Nephron progenitor cell (in vitro differentiated cells): ENCODE results near the gene TMEM141.

Experiments used
- DNase-seq: peaks from one replicate; pipeline ENCODE4 v3.0.0; 2021
- H3K27ac Mint-ChIP-seq: 2 replicates; pipeline ENCODE4 v1.8.0; 2021; ENCODE audit warnings: mild to moderate bottlenecking, moderate library complexity, mixed read lengths
- H3K27me3 Mint-ChIP-seq: 2 replicates; pipeline ENCODE4 v1.8.0; 2021; ENCODE audit warnings: mild to moderate bottlenecking, low read depth, mixed read lengths; ENCODE audit not compliant: poor library complexity
- H3K36me3 Mint-ChIP-seq: 2 replicates; pipeline ENCODE4 v1.8.0; 2021; ENCODE audit warnings: low read depth, mixed read lengths
- H3K4me1 Mint-ChIP-seq: 2 replicates; pipeline ENCODE4 v1.8.0; 2021; ENCODE audit warnings: mixed read lengths
- H3K4me3 Mint-ChIP-seq: 2 replicates; pipeline ENCODE4 v1.8.0; 2021; ENCODE audit warnings: mild to moderate bottlenecking, moderate library complexity, mixed read lengths
- H3K9me3 Mint-ChIP-seq: 2 replicates; pipeline ENCODE4 v1.8.0; 2021; ENCODE audit warnings: mild to moderate bottlenecking, moderate library complexity, mixed read lengths
- TF ChIP-seq, protein P1 (sequence below): fragments of 200-600 bp; sonication (generic); IDR thresholded peaks from 2 replicates; pipeline ENCODE4 v1.5.0; 2021; ENCODE audit warnings: antibody characterized with exemption

The TMEM141 gene

DNA sequence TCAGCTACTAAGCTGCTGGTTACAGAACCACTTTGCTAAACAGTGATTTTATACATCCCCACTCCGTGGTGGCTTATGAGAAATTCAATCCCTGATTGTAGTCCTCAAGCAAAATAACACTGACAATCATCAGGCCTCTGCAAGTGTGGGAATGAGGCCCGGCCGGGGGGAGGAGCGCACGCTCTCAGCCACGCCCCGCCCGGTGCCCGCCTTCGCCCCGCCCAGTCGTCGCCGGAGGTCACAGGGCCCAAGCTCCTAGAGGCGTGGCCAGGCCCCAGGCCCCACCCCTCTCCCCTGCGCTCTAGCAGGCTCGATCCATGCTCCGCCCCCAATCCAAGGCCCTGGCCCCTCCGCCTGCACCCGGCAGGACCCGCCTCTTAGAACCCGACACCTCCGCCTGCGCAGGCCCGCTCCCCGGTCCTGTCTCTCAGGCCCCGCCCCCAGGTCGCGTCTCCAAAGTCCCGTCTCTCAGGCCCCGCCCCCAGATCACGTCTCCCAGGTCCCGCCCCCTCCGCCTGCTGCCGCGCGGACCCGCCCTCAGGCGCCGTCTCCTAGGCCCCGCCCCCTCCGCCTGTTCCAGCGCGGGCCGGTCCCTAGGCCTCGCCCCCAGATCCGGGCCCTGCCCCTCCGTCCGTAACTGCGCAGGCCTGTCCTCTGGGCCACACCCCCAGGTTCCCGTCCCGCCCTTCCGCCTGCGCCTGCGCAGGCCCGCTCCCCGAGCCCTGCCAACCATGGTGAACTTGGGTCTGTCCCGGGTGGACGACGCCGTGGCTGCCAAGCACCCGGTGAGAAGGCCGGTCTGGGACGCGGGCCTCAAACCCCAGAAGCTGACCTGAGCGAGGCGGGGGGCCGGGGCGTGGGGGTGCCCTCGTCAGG is at the start of gene TMEM141:
Gene TMEM141, plus strand, starts transcription at position 705 of the 876 bp plus-strand sequence. Its CDS starts 27 bp downstream, at position 732.
- TF ChIP-seq, protein P1, sequence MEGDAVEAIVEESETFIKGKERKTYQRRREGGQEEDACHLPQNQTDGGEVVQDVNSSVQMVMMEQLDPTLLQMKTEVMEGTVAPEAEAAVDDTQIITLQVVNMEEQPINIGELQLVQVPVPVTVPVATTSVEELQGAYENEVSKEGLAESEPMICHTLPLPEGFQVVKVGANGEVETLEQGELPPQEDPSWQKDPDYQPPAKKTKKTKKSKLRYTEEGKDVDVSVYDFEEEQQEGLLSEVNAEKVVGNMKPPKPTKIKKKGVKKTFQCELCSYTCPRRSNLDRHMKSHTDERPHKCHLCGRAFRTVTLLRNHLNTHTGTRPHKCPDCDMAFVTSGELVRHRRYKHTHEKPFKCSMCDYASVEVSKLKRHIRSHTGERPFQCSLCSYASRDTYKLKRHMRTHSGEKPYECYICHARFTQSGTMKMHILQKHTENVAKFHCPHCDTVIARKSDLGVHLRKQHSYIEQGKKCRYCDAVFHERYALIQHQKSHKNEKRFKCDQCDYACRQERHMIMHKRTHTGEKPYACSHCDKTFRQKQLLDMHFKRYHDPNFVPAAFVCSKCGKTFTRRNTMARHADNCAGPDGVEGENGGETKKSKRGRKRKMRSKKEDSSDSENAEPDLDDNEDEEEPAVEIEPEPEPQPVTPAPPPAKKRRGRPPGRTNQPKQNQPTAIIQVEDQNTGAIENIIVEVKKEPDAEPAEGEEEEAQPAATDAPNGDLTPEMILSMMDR, result no peak
- no peak within 1 kb of the TSS for H3K27ac Mint-ChIP-seq
- H3K36me3 Mint-ChIP-seq, result no peaks in the 10 kb centered on the region
- H3K4me3 Mint-ChIP-seq, result peak within 1 kb of the TSS; percentile 78
- H3K27me3 Mint-ChIP-seq, result peaks cover 17% of the 10 kb centered on the region
- H3K4me1 Mint-ChIP-seq, result peaks cover 56% of the 10 kb centered on the region
- peak; percentile 100 for DNase-seq
- H3K9me3 Mint-ChIP-seq, result no peaks in the 10 kb centered on the region

DNA sequence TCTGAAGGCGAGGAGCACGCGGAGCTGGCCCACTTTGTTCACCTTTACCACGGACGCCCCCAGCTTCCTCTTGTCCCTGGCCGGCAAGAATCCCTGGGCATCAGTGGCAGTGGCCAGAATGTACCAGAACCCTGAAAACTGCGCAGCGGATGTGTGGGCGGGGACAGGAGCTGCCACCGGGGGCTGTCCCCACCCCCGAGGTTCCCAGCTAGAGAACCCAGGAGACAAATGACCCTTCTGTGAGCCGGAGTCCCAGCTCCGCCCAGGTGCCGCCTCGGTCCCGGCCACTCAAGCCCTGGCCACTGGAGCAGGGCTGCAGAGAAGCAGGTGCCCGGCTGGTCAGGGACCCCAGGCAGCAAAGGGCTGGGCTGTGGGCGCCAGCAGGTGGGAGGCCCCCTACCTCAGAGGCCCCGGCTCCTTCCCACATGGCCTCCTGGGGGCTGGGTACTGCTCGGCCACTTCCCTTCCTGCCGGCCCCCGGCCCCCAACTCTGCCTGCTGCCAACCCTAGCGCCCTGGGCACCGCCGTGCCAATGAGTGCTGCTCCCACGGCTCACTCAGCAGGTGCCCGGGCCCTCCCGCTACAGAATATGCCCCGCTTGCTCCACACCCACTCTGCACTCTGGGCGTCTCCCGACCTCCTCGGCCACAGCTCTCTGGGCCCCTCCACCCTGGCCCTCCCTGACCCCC is 49.1 kb upstream of the TMEM141 start:
- DNase-seq, result no peak
- TF ChIP-seq, protein P1, result no peak
- Mint-ChIP-seq H3K9me3 (peaks cover 7% of the 10 kb centered on the region), H3K27ac (no peak overlapping the region), H3K36me3 (no peaks in the 10 kb centered on the region), H3K4me1 (peaks cover 11% of the 10 kb centered on the region), H3K4me3 (no peak overlapping the region), H3K27me3 (peaks cover 15% of the 10 kb centered on the region)

DNA sequence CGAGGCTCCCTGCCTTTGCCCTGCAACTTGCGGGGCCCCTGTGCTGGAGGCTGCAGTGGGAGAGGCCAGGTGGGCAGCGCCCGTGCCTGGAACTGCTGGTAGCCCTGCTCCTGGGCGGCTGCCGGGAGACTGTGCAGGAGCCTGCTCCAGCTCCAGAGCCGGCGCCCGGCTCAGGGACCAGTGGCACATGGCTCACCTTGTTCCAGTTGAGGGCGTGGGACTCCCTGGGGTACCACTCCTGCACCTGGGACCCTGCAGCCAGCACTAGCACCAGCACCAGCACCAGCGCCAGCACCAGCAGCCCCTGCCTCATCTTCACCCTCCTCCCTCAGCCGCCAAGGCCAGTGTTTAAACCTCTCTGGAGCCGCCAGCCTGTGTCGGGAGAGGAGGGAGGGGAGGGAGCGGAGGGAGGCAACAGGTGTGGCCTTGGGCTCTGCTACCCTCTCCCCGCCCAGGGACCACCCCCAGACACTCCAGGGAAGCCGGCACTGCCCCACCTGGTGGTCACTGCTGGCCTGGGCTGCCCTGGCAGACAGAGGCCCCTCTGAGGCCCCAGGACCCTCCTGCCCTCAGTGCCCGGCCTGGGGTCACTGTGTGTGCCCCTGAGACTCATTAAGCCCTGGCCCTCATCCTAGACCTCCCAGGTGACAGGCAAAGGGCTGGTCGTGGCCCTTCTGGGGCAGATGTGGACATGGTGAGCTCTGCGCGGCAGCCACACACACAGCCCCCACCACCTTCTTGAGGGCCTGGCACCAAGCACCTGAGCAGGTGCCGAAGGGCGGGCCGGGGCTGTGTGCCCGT is 48.4 kb upstream of the TMEM141 start, which contains the start of gene LCN10:
Gene LCN10, minus strand, starts transcription at position 350 of the 801 bp plus-strand sequence. Its CDS starts 37 bp downstream, at position 313.
- Mint-ChIP-seq H3K9me3 (peaks cover 5% of the 10 kb centered on the region), H3K27me3 (peaks cover 15% of the 10 kb centered on the region), H3K27ac (no peak within 1 kb of the TSS)

DNA sequence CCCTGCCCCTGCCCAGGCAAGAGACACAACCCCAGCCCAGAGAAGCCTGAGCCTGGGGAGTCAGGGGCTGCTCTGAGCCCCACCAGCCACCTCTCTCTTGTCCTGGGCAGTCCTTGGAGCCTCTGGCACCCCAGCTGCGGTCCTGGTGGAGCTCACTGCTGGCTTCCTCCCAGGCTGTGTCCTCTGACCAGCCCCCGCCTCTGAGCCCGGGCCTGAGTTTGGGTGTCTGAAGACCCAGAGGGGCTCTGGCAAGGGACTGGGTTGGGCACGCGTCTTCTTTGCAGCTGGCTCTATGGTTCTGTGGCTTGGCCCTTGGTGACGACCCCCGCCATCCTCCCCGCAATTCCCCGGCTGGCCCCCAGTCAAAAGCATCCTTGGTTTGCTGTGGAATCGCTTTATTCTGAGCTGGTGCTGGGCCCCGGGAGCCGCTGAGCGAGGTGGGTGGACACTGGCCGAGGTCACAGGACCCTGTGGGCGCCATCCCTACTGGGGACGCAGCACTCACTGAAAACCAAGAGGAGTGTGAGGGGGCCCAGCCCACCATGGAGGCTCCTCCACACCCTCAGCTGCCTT is 47.4 kb upstream of the TMEM141 start:
- DNase-seq, result no peak
- H3K36me3 Mint-ChIP-seq, result no peaks in the 10 kb centered on the region
- no peak overlapping the region for H3K27ac Mint-ChIP-seq
- peaks cover under 1% of the 10 kb centered on the region for H3K9me3 Mint-ChIP-seq
- H3K4me1 Mint-ChIP-seq, result peaks cover 11% of the 10 kb centered on the region
- no peak overlapping the region for H3K4me3 Mint-ChIP-seq
- peaks cover 13% of the 10 kb centered on the region for H3K27me3 Mint-ChIP-seq
- TF ChIP-seq, protein P1, result no peak

More for the DNA sequence above, 48.4 kb upstream of the TMEM141 start, which contains the start of gene LCN10:
- Mint-ChIP-seq H3K4me1 (peaks cover 11% of the 10 kb centered on the region), H3K4me3 (no peak within 1 kb of the TSS), H3K36me3 (no peaks in the 10 kb centered on the region)
- TF ChIP-seq, protein P1, result peak; percentile 51
- DNase-seq, result peak; percentile 76

DNA sequence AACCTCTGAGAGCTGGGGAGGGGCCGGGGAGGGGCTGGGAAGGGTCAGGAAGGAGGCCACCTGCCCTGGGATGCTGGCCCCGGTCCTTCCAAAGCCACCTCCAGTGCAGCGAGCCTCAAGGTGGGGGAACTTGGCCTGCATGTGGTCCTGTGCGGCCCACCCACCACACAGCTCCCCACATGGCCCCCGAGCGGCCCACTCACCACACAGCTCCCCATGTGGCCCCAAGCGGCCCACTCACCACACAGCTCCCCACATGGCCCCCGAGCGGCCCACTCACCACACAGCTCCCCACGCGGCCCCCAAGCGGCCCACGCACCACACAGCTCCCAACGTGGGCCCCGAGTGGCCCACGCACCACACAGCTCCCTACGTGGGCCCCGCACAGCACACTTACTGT is 46.4 kb upstream of the TMEM141 start:
- TF ChIP-seq, protein P1, result no peak
- Mint-ChIP-seq H3K27ac (no peak overlapping the region), H3K9me3 (no peaks in the 10 kb centered on the region), H3K4me3 (no peak overlapping the region), H3K36me3 (no peaks in the 10 kb centered on the region), H3K27me3 (peaks cover 9% of the 10 kb centered on the region), H3K4me1 (peaks cover 11% of the 10 kb centered on the region)
- DNase-seq, result no peak
